B cell (primary cell): ENCODE data around the gene FGF18. TPM values are rescaled to one million over a fixed set of nuclear protein-coding genes. Genes with fewer than 3 reads are reported as not detected.

Experiments used
- ATAC-seq: fragments of 200-7000 bp; cut with Tn5 transposase; one replicate; pipeline ENCODE4 v1.10.0; 2021; ENCODE audit warnings: low read depth, mild to moderate bottlenecking, moderate number of reproducible peaks, moderate library complexity
- CTCF ChIA-PET: fragments of 350-600 bp; sonication (Branson Sonifier 250); formaldehyde crosslinking; loops from one replicate; lab custom pipeline; 2021; ENCODE audit warnings: antibody characterized with exemption, inconsistent platforms; lab: Charles Lee
- POLR2A ChIA-PET: fragments of 350-600 bp; sonication (Branson Sonifier 250); formaldehyde crosslinking; loops from one replicate; lab custom pipeline; 2021; ENCODE audit warnings: antibody characterized with exemption; lab: Charles Lee
- DNase-seq: peaks from one replicate; pipeline ENCODE4 v3.0.0; 2013
- H2AFZ ChIP-seq: 2 replicates; pipeline ENCODE4 v1.6.1; 2012; ENCODE audit warnings: mild to moderate bottlenecking, low read depth, low read length; ENCODE audit not compliant: insufficient read depth, poor library complexity, severe bottlenecking
- H3K27ac ChIP-seq, 2 donors: 1 replicate in 1 of 2; 2 replicates in 1 of 2; pipeline ENCODE4 v1.5.1; 2012 to 2013; ENCODE audit warnings: low read length in 2 of 2, mild to moderate bottlenecking in 2 of 2, moderate library complexity in 1 of 2
- H3K27me3 ChIP-seq, 4 experiments: fragments of 200-600 bp in 1 of 4; sonication (generic) in 1 of 4; replicated peaks in 1 of 4; 1 replicate in 2 of 4; 2 replicates in 2 of 4; pipeline versions ENCODE4 v1.6.1 to v1.7.0; 2013 to 2016; ENCODE audit warnings: low read length in 3 of 4, mild to moderate bottlenecking in 2 of 4, mixed read lengths in 1 of 4, moderate library complexity in 1 of 4; ENCODE audit not compliant: insufficient read depth in 4 of 4, control insufficient read depth in 3 of 4; ENCODE audit errors: control extremely low read depth in 1 of 4
- H3K36me3 ChIP-seq, 2 experiments: replicated peaks in 1 of 2; 1 replicate in 1 of 2; 2 replicates in 1 of 2; pipeline versions ENCODE4 v1.6.1 to v1.7.1; 2013; ENCODE audit warnings: low read length in 1 of 2; ENCODE audit not compliant: insufficient read depth in 2 of 2, control insufficient read depth in 1 of 2; ENCODE audit errors: control extremely low read depth in 1 of 2, extremely low read depth in 1 of 2
- H3K4me1 ChIP-seq, 2 donors: fragments of 200-600 bp in 1 of 2; sonication (generic) in 1 of 2; 1 replicate in 1 of 2; 2 replicates in 1 of 2; pipeline versions ENCODE4 v1.5.1 to v1.6.1; 2013 to 2017; ENCODE audit warnings: low read length in 2 of 2; ENCODE audit not compliant: control insufficient read depth in 2 of 2, insufficient read depth in 2 of 2
- H3K4me2 ChIP-seq: replicated peaks from 2 replicates; pipeline ENCODE3; 2012; ENCODE audit warnings: mild to moderate bottlenecking, low read depth, low read length; ENCODE audit not compliant: poor library complexity, severe bottlenecking
- H3K4me3 ChIP-seq, 5 experiments: fragments of 200-600 bp in 1 of 5; sonication (generic) in 1 of 5; 1 replicate in 3 of 5; 2 replicates in 2 of 5; pipeline versions ENCODE4 v1.5.1 to v1.7.0; 2011 to 2016; ENCODE audit warnings: low read length in 4 of 5, mild to moderate bottlenecking in 4 of 5, low read depth in 2 of 5, control low read depth in 1 of 5, moderate library complexity in 1 of 5; ENCODE audit not compliant: insufficient read depth in 1 of 5; ENCODE audit errors: control extremely low read depth in 1 of 5, extremely low read depth in 1 of 5
- H3K79me2 ChIP-seq: fragments of 200-600 bp; sonication (generic); one replicate; pipeline ENCODE4 v1.6.0; 2016; ENCODE audit warnings: low read length; ENCODE audit not compliant: control insufficient read depth, insufficient read depth
- H3K9ac ChIP-seq: fragments of 200-600 bp; sonication (generic); 2 replicates; pipeline ENCODE4 v1.6.1; 2017; ENCODE audit warnings: mild to moderate bottlenecking, low read length, moderate library complexity
- H3K9me3 ChIP-seq, 3 donors: one replicate each; pipeline versions ENCODE4 v1.6.1 to v1.7.1; 2013; ENCODE audit warnings: low read length in 2 of 3; ENCODE audit not compliant: control insufficient read depth in 2 of 3, insufficient read depth in 1 of 3; ENCODE audit errors: control extremely low read depth in 1 of 3
- H4K20me1 ChIP-seq: 2 replicates; pipeline ENCODE4 v1.6.0; 2012; ENCODE audit warnings: mild to moderate bottlenecking, low read length; ENCODE audit not compliant: insufficient read depth, control insufficient read depth, poor library complexity, severe bottlenecking
- H3K27ac Mint-ChIP-seq: one replicate; pipeline ENCODE4 v1.8.0; 2021; ENCODE audit warnings: mixed read lengths
- H3K27me3 Mint-ChIP-seq: one replicate; pipeline ENCODE4 v1.8.0; 2021; ENCODE audit warnings: mixed read lengths
- H3K4me1 Mint-ChIP-seq: one replicate; pipeline ENCODE4 v1.8.0; 2021; ENCODE audit warnings: mixed read lengths
- H3K4me3 Mint-ChIP-seq: one replicate; pipeline ENCODE4 v1.8.0; 2021; ENCODE audit warnings: mixed read lengths
- H3K9me3 Mint-ChIP-seq: one replicate; pipeline ENCODE4 v1.8.0; 2022; ENCODE audit warnings: mixed read lengths; ENCODE audit not compliant: insufficient read depth
- CTCF ChIP-seq: fragments of 200-600 bp; IDR thresholded peaks from one replicate; pipeline ENCODE4 v1.8.0; 2022; ENCODE audit warnings: antibody characterized with exemption, mild to moderate bottlenecking
- EZH2 ChIP-seq: IDR thresholded peaks from 2 replicates; pipeline ENCODE4 v1.6.1; 2012; ENCODE audit warnings: borderline replicate concordance, low read depth, mild to moderate bottlenecking, moderate library complexity, low read length; ENCODE audit not compliant: insufficient read depth, poor library complexity, severe bottlenecking
- WGBS: methylation state at CpG from one replicate; pipeline ENCODE4 v1.1.5; 2013; ENCODE audit warnings: missing lambda C conversion rate; ENCODE audit not compliant: insufficient coverage; 5-methylcytosine and 5-hydroxymethylcytosine counted together
- intact Hi-C: fragments of 100-400 bp; cut with micrococcal nuclease; formaldehyde crosslinking; loops from one replicate; pipeline ENCODE4 v1.10.0; 2022
- polyA plus RNA-seq: library from polyadenylated mRNA; depleted of rRNA; stranded (reverse); fragments of >200 nt; gene quantifications from 2 replicates; pipeline ENCODE4 v1.2.3, GENCODE V29; 2012
- total RNA-seq, 2 donors: library from RNA; stranded (reverse); fragments of 120-200 nt in 1 of 2; gene quantifications; 1 replicate in 1 of 2; 2 replicates in 1 of 2; pipeline versions ENCODE4 v1.2.3 to v1.2.4, GENCODE V29; 2013 to 2022

The FGF18 gene
- total and polyA plus RNA-seq, 2 donors (not counting 1 experiment from before 2014, with no cell fraction given): 0.06 to 0.15 TPM

DNA sequence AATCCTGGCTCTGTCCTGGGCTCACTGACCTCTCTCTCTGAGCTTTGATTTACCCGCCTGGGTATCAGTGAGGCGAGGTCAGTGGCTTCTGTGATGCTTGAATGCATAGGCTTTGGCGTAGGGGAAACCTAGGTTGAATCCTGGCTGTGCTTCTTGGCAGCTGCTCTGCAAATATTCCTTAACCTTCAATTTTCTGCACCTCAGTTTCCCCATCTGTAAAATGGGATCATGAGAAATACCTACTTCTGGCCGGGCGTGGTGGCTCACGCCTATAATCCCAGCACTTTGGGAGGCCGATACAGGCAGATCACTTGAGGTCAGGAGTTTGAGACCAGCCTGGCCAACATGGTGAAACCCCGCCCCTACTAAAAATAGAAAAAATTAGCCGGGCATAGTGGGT, 7.2 kb downstream of the FGF18 start:
- Mint-ChIP-seq H3K9me3 (no peaks in the 10 kb centered on the region), H3K4me3 (no peak overlapping the region), H3K27ac (no peak overlapping the region), H3K4me1 (no peaks in the 10 kb centered on the region), H3K27me3 (peaks cover 10% of the 10 kb centered on the region)
- Histone ChIP-seq H3K79me2 (no peaks in the 10 kb centered on the region), H3K4me2 (no peak overlapping the region), H3K4me1 (no peaks in the 10 kb centered on the region), H3K9me3 (no peaks in the 10 kb centered on the region), H3K27me3 (peaks cover 0 to 10% (median 0%) of the 10 kb centered on the region in 4 experiments), H3K36me3 (no peaks in the 10 kb centered on the region), H4K20me1 (no peaks in the 10 kb centered on the region), H2AFZ (no peak overlapping the region), H3K27ac (no peak overlapping the region), H3K4me3 (no peak overlapping the region), H3K9ac (no peak overlapping the region)
- POLR2A ChIA-PET: no interaction called here
- CTCF ChIA-PET: no interaction called here
- intact Hi-C loops: no loop called here
- 96% methylated on average over 6 of the region's 9 CpGs for WGBS
- no peak for DNase-seq
- ATAC-seq: no peak
- TF ChIP-seq CTCF (no peak), EZH2 (no peak)

DNA sequence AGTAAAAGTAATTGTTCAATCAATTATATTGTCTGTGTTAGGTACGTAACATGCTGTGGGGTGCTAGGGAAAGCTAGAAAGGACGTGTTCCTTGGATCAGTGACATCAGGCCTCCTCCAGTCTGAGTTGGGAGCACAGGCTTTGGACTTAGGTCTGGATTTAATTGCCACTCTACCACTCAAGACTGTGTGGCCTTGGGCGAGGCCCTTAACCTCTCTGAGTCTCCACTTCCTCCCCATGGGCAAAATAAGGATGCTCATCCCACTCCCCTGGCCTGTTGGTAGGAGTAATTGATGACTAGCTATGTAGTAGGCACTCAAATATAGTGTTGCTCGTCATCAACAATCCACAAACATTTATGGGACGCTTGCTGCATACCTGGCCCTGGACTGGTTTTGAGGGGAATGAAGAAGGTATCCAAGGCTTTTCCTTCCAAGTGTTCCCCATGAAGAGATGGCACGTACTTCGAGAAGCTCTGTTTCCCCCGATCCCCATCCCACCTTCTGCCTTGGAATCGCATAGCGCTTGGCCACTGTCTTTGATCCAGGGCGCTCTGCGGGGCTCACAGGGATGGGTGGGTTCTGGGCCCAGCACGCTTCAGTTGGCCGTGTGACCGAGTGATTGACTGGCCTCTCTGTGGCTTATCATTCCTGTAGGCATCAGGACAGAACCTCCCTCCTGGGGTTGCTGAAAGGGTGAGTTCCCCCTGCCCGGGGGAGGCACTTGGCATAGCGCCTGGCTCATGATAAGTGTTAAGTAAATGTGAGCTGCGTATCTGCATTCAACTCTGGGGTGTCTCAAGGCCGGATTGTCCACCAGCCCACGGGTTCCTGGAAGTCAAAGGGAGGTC, 8.1 kb downstream of the FGF18 start:
- Histone ChIP-seq H3K4me1 (no peaks in the 10 kb centered on the region), H3K27ac (no peak overlapping the region), H3K36me3 (no peaks in the 10 kb centered on the region), H3K4me2 (no peak overlapping the region), H3K9me3 (no peaks in the 10 kb centered on the region), H2AFZ (no peak overlapping the region), H3K9ac (no peak overlapping the region), H4K20me1 (no peaks in the 10 kb centered on the region), H3K79me2 (no peaks in the 10 kb centered on the region), H3K4me3 (no peak overlapping the region), H3K27me3 (peaks cover 0 to 5% (median 0%) of the 10 kb centered on the region in 4 experiments)
- ATAC-seq (no peak), DNase-seq (no peak)
- H3K27ac Mint-ChIP-seq: no peak overlapping the region
- WGBS: 87% methylated on average over 17 of the region's 20 CpGs
- H3K9me3 Mint-ChIP-seq: no peaks in the 10 kb centered on the region
- no peaks in the 10 kb centered on the region for H3K4me1 Mint-ChIP-seq
- ChIA-PET POLR2A (no interaction called here), CTCF (no interaction called here)
- TF ChIP-seq CTCF: no peak
- no peak for TF ChIP-seq EZH2
- intact Hi-C loops: no loop called here
- no peak overlapping the region for H3K4me3 Mint-ChIP-seq
- peaks cover 9% of the 10 kb centered on the region for H3K27me3 Mint-ChIP-seq
